Esophagus muscularis mucosa (tissue), 4 donors: ENCODE results near the gene PHF21A.

Experiments
- EP300 ChIP-seq: sonication (generic); formaldehyde crosslinking; IDR thresholded peaks from one replicate; pipeline ENCODE4 v1.6.1; 2017; ENCODE audit warnings: antibody characterized with exemption
- POLR2A ChIP-seq: fragments of 450-650 bp; IDR thresholded peaks from one replicate; pipeline ENCODE4 v1.6.1; 2017; ENCODE audit warnings: antibody characterized with exemption, moderate library complexity, mild to moderate bottlenecking, low read depth
- POLR2AphosphoS5 ChIP-seq, 2 donors: sonication (generic); formaldehyde crosslinking; IDR thresholded peaks; one replicate each; pipeline ENCODE4 v1.6.1; 2017; ENCODE audit warnings: antibody characterized with exemption in 2 of 2
- TF ChIP-seq, protein P1 (sequence below), 3 experiments: fragments of 200-600 bp in 2 of 3; fragments of 450-650 bp in 1 of 3; sonication (generic) in 2 of 3; IDR thresholded peaks; one replicate each; pipeline ENCODE4 v1.5.1; 2017 to 2019; ENCODE audit warnings: antibody characterized with exemption in 3 of 3, mild to moderate bottlenecking in 2 of 3, moderate library complexity in 1 of 3

DNA sequence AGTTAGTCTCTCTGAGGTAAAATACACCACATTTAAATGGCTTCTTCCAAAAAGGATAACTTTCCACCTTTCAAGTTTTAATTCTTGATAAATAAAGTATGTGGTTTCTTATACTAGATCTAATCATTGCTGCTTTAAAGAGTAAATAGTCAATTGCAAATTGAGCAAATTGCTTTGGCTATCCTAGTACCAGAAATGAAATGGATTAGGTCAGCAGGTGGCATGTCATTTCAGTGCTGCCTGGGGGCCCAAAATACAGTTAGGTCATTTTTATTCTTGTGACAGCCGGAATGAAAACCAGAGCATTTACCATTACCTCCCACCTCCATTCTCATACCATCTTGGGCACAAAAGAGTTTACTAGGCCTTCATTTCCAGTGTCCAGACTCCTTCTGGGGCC, 70.2 kb downstream of the PHF21A start:
- TF ChIP-seq, protein P1, sequence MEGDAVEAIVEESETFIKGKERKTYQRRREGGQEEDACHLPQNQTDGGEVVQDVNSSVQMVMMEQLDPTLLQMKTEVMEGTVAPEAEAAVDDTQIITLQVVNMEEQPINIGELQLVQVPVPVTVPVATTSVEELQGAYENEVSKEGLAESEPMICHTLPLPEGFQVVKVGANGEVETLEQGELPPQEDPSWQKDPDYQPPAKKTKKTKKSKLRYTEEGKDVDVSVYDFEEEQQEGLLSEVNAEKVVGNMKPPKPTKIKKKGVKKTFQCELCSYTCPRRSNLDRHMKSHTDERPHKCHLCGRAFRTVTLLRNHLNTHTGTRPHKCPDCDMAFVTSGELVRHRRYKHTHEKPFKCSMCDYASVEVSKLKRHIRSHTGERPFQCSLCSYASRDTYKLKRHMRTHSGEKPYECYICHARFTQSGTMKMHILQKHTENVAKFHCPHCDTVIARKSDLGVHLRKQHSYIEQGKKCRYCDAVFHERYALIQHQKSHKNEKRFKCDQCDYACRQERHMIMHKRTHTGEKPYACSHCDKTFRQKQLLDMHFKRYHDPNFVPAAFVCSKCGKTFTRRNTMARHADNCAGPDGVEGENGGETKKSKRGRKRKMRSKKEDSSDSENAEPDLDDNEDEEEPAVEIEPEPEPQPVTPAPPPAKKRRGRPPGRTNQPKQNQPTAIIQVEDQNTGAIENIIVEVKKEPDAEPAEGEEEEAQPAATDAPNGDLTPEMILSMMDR (IDR thresholded peaks at IDR 0.05) = no peak
- TF ChIP-seq POLR2A (no peak), EP300 (no peak), POLR2AphosphoS5 (IDR thresholded peaks at IDR 0.05) (no peak)
